ENCODE results near the gene CMTM7.

DNA sequence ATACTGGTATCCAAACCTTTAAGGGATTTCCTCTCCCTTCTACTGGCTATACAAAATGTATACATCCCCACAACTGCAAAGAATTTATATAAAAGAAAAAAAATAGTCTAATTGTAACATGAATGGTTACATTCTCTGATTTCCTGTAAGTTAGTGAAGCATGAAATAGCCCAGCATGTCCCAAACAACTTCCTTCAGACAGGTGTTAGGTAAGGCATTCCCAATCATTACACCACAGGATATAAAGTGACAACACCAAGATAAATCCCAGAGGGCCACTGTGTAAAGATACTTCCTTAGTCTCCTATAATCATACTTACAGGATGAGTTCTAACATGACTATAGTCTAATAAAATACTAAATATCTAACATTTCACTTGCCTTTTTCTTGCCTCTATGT, 103.4 kb downstream of the CMTM7 start:
- TF ChIP-seq CTCF (IDR thresholded peaks at IDR 0.05; ENCODE audit: insufficient read depth, low read length) (no peak), POLR2AphosphoS5 (IDR thresholded peaks at IDR 0.05; ENCODE audit: low read depth) (no peak)
